GM18861 (cell line): ENCODE data around the gene FIP1L1.
A peak's percentile ranks its signal among the peaks of the same experiment; 100 is the strongest.
"Not testable (repeated sequence)": the region's sequence is repeated elsewhere in the genome, so short reads cannot be mapped to it uniquely, and the experiment has no call there.

Experiments used
- ATAC-seq: cut with Tn5 transposase; IDR thresholded peaks from one replicate; pipeline ENCODE4 v1.9.1; 2021; ENCODE audit not compliant: unreplicated experiment

Gene FIP1L1, protein sequence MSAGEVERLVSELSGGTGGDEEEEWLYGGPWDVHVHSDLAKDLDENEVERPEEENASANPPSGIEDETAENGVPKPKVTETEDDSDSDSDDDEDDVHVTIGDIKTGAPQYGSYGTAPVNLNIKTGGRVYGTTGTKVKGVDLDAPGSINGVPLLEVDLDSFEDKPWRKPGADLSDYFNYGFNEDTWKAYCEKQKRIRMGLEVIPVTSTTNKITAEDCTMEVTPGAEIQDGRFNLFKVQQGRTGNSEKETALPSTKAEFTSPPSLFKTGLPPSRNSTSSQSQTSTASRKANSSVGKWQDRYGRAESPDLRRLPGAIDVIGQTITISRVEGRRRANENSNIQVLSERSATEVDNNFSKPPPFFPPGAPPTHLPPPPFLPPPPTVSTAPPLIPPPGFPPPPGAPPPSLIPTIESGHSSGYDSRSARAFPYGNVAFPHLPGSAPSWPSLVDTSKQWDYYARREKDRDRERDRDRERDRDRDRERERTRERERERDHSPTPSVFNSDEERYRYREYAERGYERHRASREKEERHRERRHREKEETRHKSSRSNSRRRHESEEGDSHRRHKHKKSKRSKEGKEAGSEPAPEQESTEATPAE

DNA sequence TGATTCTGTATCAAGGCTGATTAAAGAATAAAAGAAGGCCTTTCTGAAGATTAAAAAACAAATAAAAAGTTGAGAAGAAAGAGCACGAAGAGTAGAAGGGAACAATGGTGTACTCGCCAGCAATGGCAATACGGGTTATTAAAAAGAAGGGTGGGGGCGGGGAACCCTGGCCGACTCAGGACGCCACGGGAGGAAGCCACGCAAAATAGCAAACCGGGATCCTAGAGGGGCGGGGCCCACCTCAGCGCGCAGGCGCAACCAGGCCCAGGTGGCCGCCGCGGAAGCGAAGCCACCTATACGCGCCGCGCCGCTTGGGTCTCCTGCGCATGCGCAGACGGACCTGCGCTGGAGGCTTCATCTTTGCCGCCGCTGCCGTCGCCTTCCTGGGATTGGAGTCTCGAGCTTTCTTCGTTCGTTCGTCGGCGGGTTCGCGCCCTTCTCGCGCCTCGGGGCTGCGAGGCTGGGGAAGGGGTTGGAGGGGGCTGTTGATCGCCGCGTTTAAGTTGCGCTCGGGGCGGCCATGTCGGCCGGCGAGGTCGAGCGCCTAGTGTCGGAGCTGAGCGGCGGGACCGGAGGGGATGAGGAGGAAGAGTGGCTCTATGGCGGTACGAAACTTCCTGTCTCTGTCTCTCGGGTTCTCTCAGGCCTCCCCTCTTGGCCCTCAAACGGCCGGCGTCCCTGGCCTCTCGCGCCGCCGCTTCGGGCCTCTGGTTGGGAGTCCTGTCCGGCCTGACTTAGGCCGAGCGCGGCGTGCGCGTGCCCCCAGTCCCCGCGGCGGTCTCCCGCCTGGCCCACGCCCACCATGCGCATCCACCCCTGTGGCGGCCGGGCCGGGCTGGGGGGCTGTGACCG lies at the start of gene FIP1L1:
Gene FIP1L1 (plus strand): TSS at position 323 of the 852 bp plus-strand sequence. CDS start 198 bp downstream, at position 521.
- ATAC-seq = peak; percentile 77

DNA sequence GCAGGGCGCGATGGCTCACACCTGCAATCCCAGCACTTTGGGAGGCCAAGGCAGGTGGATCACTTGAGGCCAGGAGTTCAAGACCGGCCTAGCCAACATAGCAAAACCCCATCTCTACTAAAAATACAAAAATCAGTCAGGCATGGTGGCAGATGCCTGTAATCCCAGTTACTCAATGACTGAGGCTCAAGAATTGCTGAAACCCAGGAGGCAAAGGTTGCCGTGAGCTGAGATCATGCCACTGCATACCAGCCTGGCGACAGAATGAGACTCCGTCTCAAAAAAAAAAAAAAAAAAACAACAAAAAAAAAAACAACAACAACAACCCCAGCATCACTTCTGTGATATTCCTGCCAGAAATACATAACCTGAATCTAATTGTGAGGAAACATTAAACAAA lies 42.5 kb upstream of the FIP1L1 start:
- not testable (repeated sequence) for ATAC-seq

DNA sequence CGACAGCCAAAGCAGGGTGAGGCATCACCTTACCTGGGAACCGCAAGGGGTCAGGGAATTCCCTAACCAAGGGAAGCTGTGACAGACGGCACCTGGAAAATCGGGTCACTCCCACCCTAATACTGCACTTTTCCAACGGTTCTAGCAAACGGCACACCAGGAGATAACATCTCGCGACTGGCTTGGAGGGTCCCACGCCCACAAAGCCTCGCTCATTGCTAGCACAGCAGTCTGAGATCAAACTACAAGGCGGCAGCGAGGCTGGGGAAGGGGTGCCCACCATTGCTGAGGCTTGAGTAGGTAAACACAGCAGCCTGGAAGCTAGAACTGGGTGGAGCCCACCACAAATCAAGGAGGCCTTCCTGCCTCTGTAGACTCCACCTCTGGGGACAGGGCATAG lies 37.3 kb upstream of the FIP1L1 start:
- not testable (repeated sequence) for ATAC-seq

DNA sequence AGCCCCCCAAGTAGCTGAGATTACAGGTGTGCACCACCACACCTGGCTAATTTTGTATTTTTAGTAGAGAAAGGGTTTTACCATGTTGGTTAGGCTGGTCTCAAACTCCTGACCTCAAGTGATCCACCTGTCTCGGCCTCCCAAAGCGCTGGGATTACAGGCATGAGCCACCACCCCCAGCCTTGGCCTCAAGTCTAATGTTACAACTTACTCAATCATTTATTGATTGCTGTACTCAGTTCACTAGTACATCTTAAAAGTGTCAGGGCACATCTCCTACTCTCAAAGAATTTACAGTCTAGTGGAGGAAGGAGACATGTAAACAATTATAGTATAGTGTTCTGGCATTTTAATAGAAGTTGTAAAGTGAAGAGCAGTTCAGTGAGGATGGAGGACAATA lies 31.0 kb upstream of the FIP1L1 start:
- ATAC-seq = not testable (repeated sequence)

DNA sequence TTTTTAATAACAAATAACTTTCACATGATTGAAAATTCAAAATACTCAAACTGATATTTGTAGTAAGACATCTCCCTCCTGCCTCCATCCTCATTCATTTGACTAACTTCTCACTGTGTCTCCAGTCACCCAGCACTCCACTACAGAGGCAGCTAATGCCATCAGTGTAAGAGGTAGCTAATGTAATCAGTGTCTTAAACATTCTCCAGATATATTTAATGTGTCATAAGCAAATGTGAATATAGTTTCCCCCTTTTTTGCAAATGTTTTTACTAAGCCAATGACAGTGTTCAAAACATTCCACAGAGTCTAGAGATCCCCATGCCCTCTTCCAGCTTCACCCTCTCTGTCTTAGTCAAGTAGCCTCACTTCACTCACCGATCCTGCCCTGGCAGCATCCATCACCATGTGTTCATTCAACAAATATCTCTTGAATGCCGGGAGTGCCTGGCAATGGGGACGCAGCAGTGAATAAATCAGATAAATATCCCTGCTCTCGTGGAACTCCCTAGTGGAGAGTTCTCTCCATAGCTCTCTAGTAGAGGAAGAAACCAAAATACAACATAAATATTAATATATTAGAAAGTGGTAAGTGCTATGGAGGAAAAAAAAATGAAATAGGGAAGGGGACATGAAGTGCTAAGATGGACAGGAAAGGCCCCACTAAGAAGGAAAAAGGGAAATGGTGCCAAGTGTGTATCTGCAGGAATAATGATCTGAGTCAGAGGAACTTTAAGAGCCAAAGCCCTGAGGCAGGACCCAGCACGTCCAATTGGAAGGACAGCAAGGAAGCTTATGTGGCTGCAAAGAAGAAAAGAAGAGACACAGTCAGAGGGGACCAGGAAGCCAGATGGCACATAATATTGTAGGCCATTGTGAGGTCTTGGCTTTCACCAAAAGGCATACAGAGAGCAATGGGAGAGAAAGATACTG lies 30.3 kb upstream of the FIP1L1 start:
- no peak for ATAC-seq

DNA sequence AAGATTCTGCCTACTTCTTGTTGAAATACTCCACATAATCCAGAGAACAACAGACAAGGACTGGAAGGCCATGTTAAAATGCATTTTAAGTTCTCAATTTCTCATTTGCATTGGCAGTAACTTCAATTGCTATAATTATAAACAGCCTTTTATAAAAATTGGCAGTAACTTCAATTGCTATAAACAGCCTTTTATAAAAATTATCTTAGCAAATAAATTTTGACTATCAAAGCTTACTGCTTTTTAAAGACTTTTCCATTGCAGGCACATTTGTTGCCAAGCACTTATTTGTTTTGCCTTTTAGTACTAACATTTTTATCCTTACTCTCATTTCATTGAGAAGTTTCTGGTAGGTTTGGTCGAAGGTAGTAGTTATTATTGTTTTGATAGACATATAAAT lies 29.4 kb upstream of the FIP1L1 start:
- no peak for ATAC-seq

DNA sequence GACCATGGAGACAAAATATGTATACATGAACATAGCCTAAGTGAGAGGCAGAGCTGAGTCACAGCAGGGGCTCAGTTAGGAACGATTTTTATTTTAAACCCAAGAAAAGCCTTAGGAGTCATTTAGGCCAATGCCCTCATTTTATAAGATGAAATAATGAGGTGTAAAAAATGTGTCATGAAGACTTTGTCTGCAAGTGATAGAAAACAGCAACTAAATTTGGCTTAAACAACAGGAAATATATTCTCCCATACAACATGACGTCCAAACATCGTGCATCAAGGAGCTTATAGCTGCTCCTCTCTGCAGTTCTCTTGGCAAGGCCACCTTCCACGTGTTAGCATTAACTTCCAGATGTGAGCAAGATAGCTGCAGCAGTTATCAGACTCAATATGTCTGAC lies 28.4 kb upstream of the FIP1L1 start:
- ATAC-seq = no peak

DNA sequence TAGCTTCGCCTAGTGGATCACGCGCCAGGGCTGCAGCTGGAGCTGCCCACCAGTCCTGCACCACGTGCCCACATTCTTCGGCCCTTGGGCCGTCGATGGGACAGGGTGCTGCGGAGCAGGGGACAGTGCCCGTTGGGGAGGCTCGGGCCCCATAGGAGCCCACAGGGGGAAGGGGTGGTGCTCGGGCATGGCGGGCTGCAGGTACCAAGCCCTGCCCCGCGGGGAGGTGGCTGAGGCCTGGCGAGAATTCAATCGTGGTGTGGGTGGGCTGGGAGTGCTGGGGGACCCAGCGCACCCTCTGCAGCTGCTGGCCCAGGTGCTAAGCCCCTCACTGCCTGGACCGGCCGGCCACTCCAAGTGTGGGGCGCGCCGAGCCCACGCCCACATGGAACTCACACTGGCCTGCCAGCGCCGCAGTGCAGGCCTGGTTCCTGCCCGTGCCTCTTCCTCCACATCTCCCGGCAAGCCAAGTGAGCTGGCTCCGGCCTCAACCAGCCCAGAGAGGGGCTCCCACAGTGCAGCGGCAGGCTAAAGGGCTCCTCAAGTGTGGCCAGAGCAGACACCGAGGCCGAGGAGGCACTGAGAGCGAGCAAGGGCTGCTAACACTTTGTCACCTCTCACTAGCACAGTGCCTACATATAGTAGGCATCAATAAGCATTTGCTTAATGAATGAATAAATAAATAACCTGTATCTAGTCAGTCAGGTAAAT lies 23.3 kb upstream of the FIP1L1 start:
- ATAC-seq = no peak

DNA sequence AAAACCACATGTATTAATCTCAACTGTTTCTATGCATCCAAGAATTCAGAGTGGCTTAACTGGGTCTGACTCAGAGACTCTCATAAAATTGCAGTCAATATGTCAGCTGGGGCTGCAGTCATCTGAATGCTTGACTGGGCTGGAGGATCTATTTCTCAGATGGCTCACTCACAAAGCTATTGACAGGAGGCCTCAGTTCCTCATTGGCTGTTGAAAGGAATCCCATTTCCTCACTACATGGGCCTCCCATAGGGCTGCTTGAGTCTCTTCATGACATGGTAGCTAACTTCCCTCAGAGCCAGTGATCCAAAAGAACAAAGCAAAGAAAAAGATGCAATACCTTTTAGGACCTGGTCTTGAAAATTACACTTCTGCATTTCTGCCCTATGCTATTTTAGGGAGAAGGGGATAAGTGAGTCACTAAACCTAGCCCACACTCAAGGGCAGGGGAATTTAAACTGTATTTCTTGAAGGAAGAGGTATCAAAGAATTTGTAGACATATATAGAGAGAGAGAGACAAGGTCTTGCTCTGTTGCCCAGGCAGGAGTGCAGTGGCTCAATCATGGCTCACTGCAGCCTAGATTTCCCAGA lies 21.4 kb upstream of the FIP1L1 start:
- ATAC-seq = no peak

DNA sequence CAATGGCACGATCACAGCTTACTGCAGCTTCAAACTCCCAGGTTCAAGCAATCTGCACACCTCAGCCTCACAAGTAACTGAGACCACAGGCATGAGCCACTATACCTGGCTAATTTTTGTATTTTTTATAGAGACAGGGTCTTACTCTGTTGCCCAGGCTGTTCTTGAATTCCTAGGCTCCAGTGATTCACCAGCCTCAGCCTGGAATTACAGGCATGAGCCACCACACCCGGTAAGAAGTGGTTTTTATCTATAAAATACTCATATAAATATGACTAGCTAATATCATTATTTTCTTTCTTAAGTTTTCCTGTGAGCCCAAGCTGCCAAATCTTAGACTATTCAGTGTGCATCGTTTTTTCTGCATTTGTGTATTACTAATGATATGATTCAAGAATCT lies 16.0 kb upstream of the FIP1L1 start:
- ATAC-seq = no peak

DNA sequence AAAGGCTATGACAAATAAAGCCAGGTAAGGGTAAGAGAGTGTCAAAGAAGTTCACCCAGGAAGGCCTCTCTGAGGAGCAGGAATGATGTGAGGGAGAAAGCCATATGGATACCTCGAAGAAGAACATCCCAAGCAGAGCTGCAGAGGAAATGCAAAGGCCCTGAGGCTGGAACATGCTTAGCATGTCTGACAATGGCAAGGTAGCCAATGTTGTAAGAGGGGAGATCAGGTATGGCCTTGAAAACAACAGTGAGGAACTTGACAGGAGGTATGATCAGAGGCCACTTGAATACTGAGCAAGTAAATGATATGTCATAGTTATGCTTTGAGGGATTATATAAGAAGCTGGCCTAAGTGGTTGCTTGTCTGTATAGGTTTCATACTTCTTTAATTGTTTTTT lies 15.3 kb upstream of the FIP1L1 start:
- ATAC-seq = no peak

DNA sequence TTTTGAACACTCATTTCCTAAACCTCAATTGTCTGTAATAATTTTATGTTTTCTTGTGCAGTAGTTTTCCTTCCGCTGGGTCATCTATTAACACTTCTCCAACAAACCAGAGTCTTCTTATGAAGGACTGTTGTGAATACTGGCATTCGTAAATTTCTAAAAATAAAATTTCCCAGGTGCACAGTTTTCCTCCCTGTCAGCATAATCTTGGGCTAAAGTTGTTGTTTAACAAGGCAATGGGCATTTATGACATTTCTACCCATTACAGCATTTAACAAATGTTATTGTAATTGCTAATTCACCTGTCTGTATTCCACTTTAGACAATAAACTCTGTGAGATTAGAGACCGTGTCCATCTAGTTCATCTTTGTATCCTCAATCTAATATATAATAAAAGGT lies 12.8 kb upstream of the FIP1L1 start:
- no peak for ATAC-seq

DNA sequence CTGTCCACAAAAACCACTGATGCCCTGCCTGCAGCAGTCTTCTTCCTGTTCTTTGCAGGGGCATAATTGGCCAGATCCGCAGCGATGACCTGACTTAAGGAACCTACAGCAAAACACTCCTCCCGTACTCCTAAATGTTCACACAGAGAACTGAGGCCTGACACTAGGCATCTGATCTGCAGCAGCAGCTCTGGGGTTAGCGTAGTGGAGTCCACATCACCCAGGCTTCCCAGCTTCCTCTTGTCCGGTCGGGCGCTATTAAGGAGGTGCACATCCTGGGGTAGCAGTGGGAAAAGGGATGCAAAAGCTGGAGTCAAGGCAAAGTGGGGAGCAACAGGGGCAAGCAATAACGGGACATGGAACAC lies 12.3 kb upstream of the FIP1L1 start:
- no peak for ATAC-seq

DNA sequence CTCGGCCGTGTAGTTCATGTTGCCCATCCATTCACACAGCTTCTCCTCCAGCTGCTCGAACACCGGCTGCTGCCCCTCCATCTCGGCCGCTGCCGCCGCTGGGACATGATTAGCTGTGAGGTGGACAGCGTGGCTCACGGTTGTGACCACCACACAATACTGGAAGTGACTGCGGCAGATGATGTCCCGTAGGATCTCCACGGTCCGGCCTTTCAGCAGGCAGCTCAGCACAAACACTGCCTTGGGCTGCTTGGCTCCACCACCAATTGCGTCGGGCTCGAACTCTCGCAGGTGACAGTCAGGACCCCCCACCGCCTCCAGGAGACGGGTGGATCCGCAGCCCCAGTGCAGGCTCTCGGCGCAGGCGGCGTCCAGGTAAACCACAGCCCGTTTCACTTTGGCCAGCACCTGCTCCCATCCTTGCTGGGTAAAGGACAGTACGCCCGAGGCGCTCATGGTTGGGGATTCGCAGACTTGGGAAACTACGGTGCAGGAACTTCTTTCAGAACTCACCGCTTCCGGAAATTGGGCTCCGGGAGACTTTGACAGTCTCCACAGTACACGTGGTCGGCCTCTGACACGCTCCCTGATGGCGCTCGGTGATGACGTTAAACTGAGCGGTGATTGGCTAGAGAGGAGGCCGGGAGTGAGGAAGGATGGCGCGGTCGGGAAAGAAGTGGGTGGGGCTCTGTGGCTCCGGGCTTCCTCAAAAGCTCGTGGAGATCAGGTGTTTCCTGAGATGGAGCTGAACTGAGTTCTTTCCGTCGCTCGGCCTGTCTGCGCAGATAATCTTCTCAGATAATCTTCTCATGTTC lies 11.7 kb upstream of the FIP1L1 start, which contains the start of gene SCFD2:
Gene SCFD2 (minus strand): TSS at position 576 of the 815 bp plus-strand sequence.
- peak; percentile 93 for ATAC-seq

DNA sequence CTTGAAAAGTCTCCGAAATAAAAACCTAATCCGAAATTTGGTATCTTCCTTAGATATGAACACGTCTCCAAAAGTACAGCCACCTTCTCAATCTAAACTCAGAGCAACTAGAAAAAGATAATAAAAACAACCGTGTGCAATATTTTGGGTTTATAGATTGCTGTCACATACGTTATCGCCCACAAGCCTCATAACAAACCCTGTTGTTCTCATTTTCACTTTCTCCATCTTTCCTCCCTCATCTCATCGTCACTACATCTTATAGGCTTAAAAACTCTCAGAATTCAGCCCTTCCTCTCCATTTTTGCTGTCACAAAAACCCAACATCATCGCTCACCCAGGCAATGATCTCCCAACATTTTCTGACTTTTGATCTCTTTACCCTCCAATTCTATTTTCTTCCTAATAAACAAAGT lies 11.1 kb upstream of the FIP1L1 start:
- no peak for ATAC-seq

DNA sequence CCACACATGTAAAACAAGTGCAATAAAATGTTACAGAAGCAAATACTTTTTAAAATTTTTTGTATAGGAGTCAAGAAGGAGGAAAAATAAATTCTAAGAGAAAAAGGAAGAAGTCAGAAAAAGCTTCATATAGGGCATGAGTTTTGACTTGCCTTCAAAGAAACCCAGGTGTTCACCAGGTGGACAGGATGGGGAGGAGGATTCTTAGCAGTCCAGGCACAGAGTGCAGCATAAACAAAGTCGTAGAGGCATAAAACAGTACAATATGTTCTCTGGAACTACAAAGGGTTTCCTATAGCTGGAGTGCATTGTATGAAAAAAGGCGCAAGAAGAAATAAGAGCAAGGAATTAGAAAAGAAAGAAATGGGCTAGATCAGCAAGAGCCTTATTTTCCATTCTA lies 9.7 kb upstream of the FIP1L1 start:
- no peak for ATAC-seq

DNA sequence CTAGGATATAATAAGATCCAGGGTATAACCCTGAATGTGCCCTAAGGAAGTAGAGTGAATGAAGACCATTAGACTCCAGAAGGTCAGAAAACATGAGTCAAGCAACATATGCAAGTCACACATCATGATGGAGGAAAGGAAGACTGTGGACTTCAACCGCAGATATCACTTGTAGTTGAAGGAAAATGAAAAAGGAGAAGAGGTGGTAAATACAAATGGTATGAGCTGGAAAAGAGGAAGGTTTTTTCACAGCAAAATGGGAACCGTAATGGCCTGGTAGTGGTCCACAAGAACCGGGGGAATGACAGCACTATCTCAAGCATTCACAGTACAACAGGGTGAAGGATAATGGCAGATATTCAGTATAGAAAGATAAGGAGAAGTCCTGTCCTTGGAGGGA lies 6.4 kb upstream of the FIP1L1 start:
- ATAC-seq = no peak

DNA sequence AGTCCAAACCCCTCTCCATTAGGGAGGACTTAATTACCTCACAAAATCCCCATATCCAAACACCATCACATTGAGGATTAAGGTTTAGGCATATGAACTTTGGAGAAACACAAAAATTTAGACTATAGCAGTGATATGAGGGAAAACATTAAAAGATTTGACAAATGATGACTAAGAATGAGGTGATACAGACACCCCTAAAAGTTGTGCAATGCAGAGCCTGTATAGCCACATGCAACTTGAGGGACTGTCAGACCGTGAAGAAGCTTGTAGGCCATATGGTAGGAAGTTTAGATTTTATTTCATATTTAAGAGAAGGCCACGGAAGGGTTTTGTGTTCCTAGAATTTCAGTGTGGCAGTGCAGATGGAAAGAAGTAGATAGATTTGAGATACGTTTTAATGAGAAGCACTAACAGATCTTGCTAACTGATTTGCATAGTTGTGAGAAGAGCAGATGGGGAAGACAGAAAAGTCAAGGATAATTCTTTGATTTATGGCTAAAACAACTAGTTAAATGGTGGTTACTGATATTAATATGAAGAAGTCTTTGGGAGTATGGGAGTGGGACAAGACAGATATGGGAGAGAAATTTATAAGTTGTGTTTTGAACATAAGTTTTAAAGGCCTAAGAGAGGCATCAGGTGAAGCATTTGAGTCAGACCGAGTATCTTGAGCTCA lies 5.5 kb upstream of the FIP1L1 start:
- no peak for ATAC-seq
